Neural crest cell (in vitro differentiated cells): ENCODE measurements around the gene MYO16. TPM values are rescaled to one million over a fixed set of nuclear protein-coding genes. Genes with fewer than 3 reads are reported as not detected.
A peak's percentile ranks its signal among the peaks of the same experiment; 100 is the strongest.

Experiments
- DNase-seq: peaks from one replicate; pipeline ENCODE4 v3.0.0; 2021; ENCODE audit warnings: low read depth, mixed read lengths, low spot score
- H3K27ac Mint-ChIP-seq: one replicate; pipeline ENCODE4 v1.8.0; 2021; ENCODE audit warnings: mild to moderate bottlenecking, mixed read lengths; ENCODE audit not compliant: unreplicated experiment
- H3K27me3 Mint-ChIP-seq: 2 replicates; pipeline ENCODE4 v1.8.0; 2021; ENCODE audit warnings: low read depth, mild to moderate bottlenecking, mixed read lengths
- H3K36me3 Mint-ChIP-seq: 2 replicates; pipeline ENCODE4 v1.8.0; 2021; ENCODE audit warnings: low read depth, mild to moderate bottlenecking, mixed read lengths
- H3K4me1 Mint-ChIP-seq: 2 replicates; pipeline ENCODE4 v1.8.0; 2021; ENCODE audit warnings: mixed read lengths
- H3K4me3 Mint-ChIP-seq: one replicate; pipeline ENCODE4 v1.8.0; 2021; ENCODE audit warnings: mild to moderate bottlenecking, mixed read lengths
- H3K9me3 Mint-ChIP-seq: 2 replicates; pipeline ENCODE4 v1.8.0; 2021; ENCODE audit warnings: mixed read lengths
- total RNA-seq: library from RNA; stranded (reverse); gene quantifications from 2 replicates; pipeline ENCODE4 v1.2.1, GENCODE V29; 2021
- TF ChIP-seq, protein P1 (sequence below): fragments of 200-600 bp; sonication (generic); conservative IDR thresholded peaks from 2 replicates; pipeline ENCODE4 v1.5.0; 2021; ENCODE audit warnings: antibody characterized with exemption, mild to moderate bottlenecking

MYO16 gene
- total RNA-seq, 1 donor from 2014 or later: 3.3 TPM

DNA sequence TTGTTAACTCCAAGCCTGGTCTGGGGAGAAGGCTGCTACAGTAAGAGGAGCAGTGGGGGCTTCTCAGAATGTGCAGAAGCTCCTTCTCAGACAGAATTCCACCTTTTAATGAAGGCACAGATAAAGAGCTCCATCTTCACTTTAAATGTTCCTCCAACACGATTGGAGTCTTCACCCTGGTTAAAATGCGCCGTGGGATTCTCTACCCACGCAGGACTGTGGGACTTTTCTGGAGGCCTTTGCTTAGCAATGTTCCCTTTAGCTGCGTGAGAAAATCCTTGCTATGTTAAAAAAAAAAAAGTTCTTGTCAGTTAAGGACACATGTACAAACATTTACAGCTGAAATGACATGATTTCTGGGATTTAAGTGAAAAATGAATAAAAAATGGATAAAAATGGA is 546.3 kb downstream of the MYO16 start:
- H3K4me1 Mint-ChIP-seq: peaks cover 26% of the 10 kb centered on the region
- no peaks in the 10 kb centered on the region for H3K27me3 Mint-ChIP-seq
- peak overlapping the region; percentile 37 for H3K27ac Mint-ChIP-seq
- TF ChIP-seq, protein P1, sequence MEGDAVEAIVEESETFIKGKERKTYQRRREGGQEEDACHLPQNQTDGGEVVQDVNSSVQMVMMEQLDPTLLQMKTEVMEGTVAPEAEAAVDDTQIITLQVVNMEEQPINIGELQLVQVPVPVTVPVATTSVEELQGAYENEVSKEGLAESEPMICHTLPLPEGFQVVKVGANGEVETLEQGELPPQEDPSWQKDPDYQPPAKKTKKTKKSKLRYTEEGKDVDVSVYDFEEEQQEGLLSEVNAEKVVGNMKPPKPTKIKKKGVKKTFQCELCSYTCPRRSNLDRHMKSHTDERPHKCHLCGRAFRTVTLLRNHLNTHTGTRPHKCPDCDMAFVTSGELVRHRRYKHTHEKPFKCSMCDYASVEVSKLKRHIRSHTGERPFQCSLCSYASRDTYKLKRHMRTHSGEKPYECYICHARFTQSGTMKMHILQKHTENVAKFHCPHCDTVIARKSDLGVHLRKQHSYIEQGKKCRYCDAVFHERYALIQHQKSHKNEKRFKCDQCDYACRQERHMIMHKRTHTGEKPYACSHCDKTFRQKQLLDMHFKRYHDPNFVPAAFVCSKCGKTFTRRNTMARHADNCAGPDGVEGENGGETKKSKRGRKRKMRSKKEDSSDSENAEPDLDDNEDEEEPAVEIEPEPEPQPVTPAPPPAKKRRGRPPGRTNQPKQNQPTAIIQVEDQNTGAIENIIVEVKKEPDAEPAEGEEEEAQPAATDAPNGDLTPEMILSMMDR: no peak
- no peak for DNase-seq
- H3K4me3 Mint-ChIP-seq: no peak overlapping the region
- H3K9me3 Mint-ChIP-seq: peaks cover 19% of the 10 kb centered on the region
- H3K36me3 Mint-ChIP-seq: peaks cover 8% of the 10 kb centered on the region

DNA sequence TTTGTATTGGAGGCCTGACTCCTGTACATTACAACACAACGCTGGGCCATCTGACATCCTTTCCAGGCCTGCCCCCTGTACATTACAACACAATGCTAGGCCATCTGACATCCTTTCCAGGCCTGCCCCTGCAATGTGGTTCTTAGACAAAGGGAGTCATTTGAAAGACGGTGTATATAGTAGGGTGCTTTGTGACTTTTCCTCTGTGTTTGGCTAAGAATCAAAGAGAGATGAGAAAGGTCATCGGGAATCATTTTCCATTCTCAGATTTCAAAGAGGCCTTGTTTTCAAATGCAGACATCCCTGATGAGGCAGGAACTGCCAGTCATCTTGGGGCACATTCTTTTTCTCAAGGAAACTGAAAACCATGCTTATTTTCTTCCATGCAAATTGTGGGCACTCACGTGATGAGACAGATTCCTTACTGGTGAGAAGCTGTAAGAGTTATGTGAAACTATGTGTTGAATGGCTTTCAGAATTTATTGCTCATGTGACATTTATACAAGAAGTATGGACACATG is 551.6 kb downstream of the MYO16 start:
- peak; percentile 16 for DNase-seq
- peaks cover 8% of the 10 kb centered on the region for H3K36me3 Mint-ChIP-seq
- peaks cover 46% of the 10 kb centered on the region for H3K4me1 Mint-ChIP-seq
- peaks cover 10% of the 10 kb centered on the region for H3K9me3 Mint-ChIP-seq
- H3K27me3 Mint-ChIP-seq: no peaks in the 10 kb centered on the region
- peak overlapping the region; percentile 43 for H3K27ac Mint-ChIP-seq
- TF ChIP-seq, protein P1: no peak
- peak overlapping the region; percentile 9 for H3K4me3 Mint-ChIP-seq

DNA sequence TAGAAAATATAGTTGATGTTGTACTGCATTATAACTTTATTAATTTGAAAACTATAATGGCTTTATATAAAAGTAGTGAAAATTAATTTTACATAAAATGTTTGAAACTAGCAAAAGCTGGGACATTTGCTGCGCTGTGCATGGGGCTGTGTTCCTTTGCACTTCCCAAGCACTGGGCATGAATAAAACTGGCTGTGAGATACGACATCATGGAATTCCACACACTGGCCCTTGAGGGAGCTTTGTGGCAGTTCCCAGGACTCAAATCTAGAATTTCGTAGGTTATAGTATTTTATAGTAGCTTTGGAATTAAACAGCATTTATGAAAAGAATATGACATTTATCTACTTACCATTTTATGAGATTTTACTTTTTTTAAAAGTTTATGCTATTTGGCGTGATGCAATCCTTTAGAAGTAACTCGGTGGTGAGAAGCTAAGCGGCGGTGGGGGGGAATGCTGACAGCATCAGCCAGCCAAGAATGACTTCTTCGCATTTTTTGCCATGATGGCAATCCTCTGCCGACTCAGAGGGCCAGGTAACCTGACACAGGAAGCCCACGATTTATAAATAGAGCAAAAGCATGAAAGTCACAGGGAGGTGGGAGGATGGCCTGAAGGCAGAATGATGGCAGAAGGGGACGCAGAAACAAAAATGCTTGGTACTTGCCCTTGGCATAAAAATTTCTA is 553.5 kb downstream of the MYO16 start:
- Mint-ChIP-seq H3K4me1 (peaks cover 43% of the 10 kb centered on the region), H3K27me3 (no peaks in the 10 kb centered on the region), H3K27ac (peak overlapping the region; percentile 85), H3K4me3 (no peak overlapping the region), H3K36me3 (peaks cover 1% of the 10 kb centered on the region), H3K9me3 (peaks cover 4% of the 10 kb centered on the region)
- DNase-seq: no peak
- TF ChIP-seq, protein P1: no peak

DNA sequence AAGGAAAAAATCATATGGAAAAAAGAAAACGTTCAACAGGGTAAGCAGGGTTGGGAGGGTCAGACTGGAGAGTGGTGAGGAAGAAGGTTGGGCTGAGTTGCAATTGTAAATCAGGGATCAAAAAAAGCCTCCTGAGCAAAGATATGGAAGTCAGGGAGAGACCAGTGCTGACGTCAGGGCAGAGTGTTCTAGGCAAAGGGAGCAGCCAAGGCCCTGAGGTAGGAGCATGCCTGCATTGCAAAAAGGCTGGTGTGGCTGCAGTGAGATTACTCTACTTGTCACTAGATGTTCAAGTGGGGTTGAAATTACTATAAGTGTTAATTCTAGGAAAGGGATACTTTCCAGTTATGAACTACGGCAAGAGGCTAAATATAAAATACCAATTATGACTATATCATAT is 562.0 kb downstream of the MYO16 start:
- no peak for DNase-seq
- Mint-ChIP-seq H3K27ac (no peak overlapping the region), H3K9me3 (peaks cover 3% of the 10 kb centered on the region), H3K4me1 (peaks cover 9% of the 10 kb centered on the region), H3K36me3 (no peaks in the 10 kb centered on the region), H3K4me3 (no peak overlapping the region), H3K27me3 (no peaks in the 10 kb centered on the region)
- TF ChIP-seq, protein P1: no peak

DNA sequence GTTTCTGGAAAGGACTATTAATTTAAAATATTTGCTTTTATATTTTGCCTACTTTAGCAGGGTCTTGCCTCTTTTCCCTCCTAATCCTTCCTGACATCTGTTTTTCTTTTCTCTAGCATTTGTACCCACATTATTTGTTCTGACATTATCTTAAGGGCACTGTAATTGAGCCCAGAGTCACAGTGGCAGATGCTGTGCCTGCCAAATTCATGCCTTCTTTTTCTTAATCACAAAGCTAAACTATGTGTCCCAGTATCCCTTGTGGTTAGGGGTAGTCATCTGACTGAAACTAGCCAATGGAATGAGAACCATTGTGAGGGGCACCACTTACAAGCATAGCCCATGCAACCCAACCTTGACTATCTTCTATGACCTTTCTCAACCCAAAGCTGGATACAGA is 562.9 kb downstream of the MYO16 start:
- Mint-ChIP-seq H3K4me3 (no peak overlapping the region), H3K4me1 (peaks cover 14% of the 10 kb centered on the region), H3K36me3 (no peaks in the 10 kb centered on the region), H3K27ac (no peak overlapping the region), H3K9me3 (peaks cover 3% of the 10 kb centered on the region), H3K27me3 (no peaks in the 10 kb centered on the region)
- TF ChIP-seq, protein P1: no peak
- DNase-seq: no peak
